ENCODE measurements around the gene DYNLT5. TPM values are rescaled to one million over a fixed set of nuclear protein-coding genes. Genes with fewer than 3 reads are reported as not detected.
"Not testable (repeated sequence)": the region's sequence is repeated elsewhere in the genome, so short reads cannot be mapped to it uniquely, and the experiment has no call there.

Gene DYNLT5
- polyA plus RNA-seq, 3 donors: 0.08 to 0.54 (median 0.28) TPM

- Mint-ChIP-seq H3K4me1 (no peaks in the 10 kb centered on the region), H3K9me3 (peaks cover 0 to 1% (median 0%) of the 10 kb centered on the region in 7 donors), H3K36me3 (no peaks in the 10 kb centered on the region), H3K27ac (no peak overlapping the region), H3K4me3 (no peak overlapping the region), H3K27me3 (ENCODE audit: low read depth in 3 of 3) (no peaks in the 10 kb centered on the region)
- Histone ChIP-seq H3K36me3 (replicated peaks in 1 of 2; ENCODE audit: control insufficient read depth in 1 of 2, insufficient read depth in 2 of 2, low read length in 2 of 2) (no peaks in the 10 kb centered on the region), H3K27ac (ENCODE audit: low read depth in 1 of 2, low read length in 2 of 2) (no peak overlapping the region), H3K4me2 (replicated peaks; ENCODE audit: extremely low read depth, low read length, poor library complexity, severe bottlenecking) (no peak overlapping the region), H3K9me3 (replicated peaks in 1 of 2; ENCODE audit: control insufficient read depth in 1 of 2, insufficient read depth in 1 of 2, low read length in 2 of 2) (no peaks in the 10 kb centered on the region), H4K20me1 (ENCODE audit: insufficient read depth, low read length) (no peaks in the 10 kb centered on the region), H3K27me3 (ENCODE audit: control insufficient read depth in 2 of 2, insufficient read depth in 2 of 2, low read length in 2 of 2) (no peaks in the 10 kb centered on the region), H3K79me2 (ENCODE audit: insufficient read depth, low read length) (no peaks in the 10 kb centered on the region), H3K4me3 (replicated peaks in 1 of 3; ENCODE audit: low read depth in 2 of 3, low read length in 3 of 3) (no peak overlapping the region), H2AFZ (ENCODE audit: insufficient read depth, low read depth, low read length, poor library complexity, severe bottlenecking) (no peak overlapping the region), H3K9ac (ENCODE audit: insufficient read depth, low read length, poor library complexity, severe bottlenecking) (no peak overlapping the region), H3K4me1 (ENCODE audit: control insufficient read depth in 1 of 2, insufficient read depth in 2 of 2, low read length in 2 of 2) (no peaks in the 10 kb centered on the region)
- no CpG with 5 or more reads among the region's 5 CpGs for WGBS (ENCODE audit: insufficient coverage)
- DNase-seq: no peak
- intact Hi-C loops (cut with micrococcal nuclease): no loop called here
- TF ChIP-seq CTCF (IDR thresholded peaks at IDR 0.05): no peak
Measured at GRCh38 chr1:66791621-66792610, 39.7 kb downstream of the DYNLT5 start.

GRCh38 chr1:66795839-66796238, 43.6 kb downstream of the DYNLT5 start:
- H3K4me3 Mint-ChIP-seq; intact Hi-C loops (cut with micrococcal nuclease); H3K4me1 Mint-ChIP-seq; H3K36me3 ChIP-seq (replicated peaks in 1 of 2; ENCODE audit: control insufficient read depth in 1 of 2, insufficient read depth in 2 of 2, low read length in 2 of 2); H3K4me2 ChIP-seq (replicated peaks; ENCODE audit: extremely low read depth, low read length, poor library complexity, severe bottlenecking); H3K4me3 ChIP-seq (replicated peaks in 1 of 3; ENCODE audit: low read depth in 2 of 3, low read length in 3 of 3); DNase-seq; H3K36me3 Mint-ChIP-seq; H3K9me3 Mint-ChIP-seq; H3K27me3 Mint-ChIP-seq (ENCODE audit: low read depth in 3 of 3); H4K20me1 ChIP-seq (ENCODE audit: insufficient read depth, low read length); H3K9me3 ChIP-seq (replicated peaks in 1 of 2; ENCODE audit: control insufficient read depth in 1 of 2, insufficient read depth in 1 of 2, low read length in 2 of 2); H3K9ac ChIP-seq (ENCODE audit: insufficient read depth, low read length, poor library complexity, severe bottlenecking); H3K27me3 ChIP-seq (ENCODE audit: control insufficient read depth in 2 of 2, insufficient read depth in 2 of 2, low read length in 2 of 2); H3K4me1 ChIP-seq (ENCODE audit: control insufficient read depth in 1 of 2, insufficient read depth in 2 of 2, low read length in 2 of 2); H3K27ac ChIP-seq (ENCODE audit: low read depth in 1 of 2, low read length in 2 of 2); H2AFZ ChIP-seq (ENCODE audit: insufficient read depth, low read depth, low read length, poor library complexity, severe bottlenecking); H3K79me2 ChIP-seq (ENCODE audit: insufficient read depth, low read length); H3K27ac Mint-ChIP-seq: not testable (repeated sequence)
- no CpG with 5 or more reads among the region's 2 CpGs for WGBS (ENCODE audit: insufficient coverage)

Data from CD14-positive monocyte (primary cell).